Measurements from ENCODE around the gene FFAR3.

GRCh38 chr19:35328851-35329285, 29.4 kb upstream of the FFAR3 start, which contains the start of gene CD22:
- TF ChIP-seq CTCF (conservative IDR thresholded peaks at IDR 0.05; ENCODE audit: low read length) (no peak), EZH2phosphoT487 (IDR thresholded peaks at IDR 0.05; ENCODE audit: borderline replicate concordance, low read depth, low read length) (no peak)
